ENCODE results near the gene SAPCD1. TPM values are rescaled to one million over a fixed set of nuclear protein-coding genes. Genes with fewer than 3 reads are reported as not detected.
"Not testable (repeated sequence)": the region's sequence is repeated elsewhere in the genome, so short reads cannot be mapped to it uniquely, and the experiment has no call there.

SAPCD1 gene
- polyA plus RNA-seq, 12 donors = 1.6 to 10.7 (median 2.4) TPM; not detected in 2

DNA sequence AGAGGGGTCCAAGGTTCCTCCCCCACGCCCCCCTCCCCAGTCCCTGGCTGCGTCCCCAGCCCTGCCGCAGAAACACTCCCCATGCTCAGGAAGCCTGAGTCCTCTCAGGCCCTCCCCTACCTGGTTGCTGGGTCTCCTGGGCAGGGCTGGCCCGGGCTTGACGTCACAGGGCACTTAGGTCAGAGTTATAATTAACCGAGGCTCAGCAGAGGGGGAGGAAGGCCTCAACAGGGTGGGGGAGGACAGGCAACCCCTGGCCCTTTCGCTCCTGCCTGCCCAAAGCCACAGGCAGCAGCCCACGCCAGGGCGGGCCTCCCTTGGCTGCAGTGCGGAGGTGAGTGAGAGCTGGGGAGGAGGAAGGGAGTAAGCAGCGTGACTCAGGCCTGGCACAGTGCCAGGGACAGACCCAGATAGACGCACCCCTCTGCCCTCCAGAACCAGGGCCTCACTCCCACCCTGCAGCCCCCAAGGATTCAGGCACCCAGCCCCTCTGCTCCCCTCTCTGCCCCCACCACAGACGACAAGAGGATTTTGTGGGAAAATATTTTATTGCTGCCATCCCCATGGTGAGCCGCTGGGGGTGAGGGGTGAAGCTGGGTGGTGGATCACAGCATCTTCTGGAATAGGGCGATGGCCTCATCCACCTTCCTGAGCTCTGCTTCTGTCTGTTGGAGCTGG lies 14.7 kb downstream of the SAPCD1 start, which contains the start of gene VWA7:
TSS of gene VWA7 (minus strand) at position 340 of the 678 bp plus-strand sequence. CDS start 549 bp downstream, outside the sequence.
- DNase-seq = no peak

DNA sequence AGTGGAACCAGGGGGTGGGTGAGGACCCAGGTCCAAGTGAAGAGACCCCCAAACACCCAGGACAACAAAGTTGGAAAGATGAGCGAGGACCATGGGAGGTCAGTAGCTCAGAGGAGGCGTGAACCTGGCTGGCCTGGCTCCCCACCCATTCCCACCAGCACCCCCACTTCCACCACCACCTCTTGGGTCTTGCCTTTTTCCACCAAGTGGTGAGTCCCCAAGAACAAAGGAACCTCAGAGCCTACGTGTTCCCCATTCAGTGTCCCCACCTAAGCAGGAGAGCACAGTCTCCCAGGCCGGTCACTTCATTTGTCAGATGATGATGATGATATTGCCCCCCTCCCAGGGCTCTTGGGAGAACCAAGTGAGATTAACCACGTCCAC lies 15.2 kb downstream of the SAPCD1 start:
- DNase-seq = no peak

DNA sequence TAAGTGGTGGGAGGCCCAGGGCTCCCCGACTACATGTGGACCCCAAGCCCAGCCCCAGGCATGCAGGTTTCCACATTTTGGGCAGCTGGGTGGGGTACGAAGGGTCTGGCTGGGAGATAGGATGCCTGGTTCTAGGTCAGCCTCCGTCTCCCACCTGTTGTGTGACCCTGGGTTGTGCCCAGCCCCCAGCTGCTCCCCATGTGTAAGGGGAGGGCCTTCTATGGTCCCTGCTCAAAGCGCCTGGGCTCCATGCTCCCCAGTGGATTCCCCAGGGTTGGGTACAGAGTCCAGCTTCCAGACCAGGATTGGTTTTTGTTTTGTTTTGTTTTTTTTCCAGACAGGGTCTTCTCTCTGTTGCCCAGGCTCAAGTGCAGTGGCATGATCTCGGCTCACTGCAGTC lies 15.7 kb downstream of the SAPCD1 start:
- DNase-seq = no peak

DNA sequence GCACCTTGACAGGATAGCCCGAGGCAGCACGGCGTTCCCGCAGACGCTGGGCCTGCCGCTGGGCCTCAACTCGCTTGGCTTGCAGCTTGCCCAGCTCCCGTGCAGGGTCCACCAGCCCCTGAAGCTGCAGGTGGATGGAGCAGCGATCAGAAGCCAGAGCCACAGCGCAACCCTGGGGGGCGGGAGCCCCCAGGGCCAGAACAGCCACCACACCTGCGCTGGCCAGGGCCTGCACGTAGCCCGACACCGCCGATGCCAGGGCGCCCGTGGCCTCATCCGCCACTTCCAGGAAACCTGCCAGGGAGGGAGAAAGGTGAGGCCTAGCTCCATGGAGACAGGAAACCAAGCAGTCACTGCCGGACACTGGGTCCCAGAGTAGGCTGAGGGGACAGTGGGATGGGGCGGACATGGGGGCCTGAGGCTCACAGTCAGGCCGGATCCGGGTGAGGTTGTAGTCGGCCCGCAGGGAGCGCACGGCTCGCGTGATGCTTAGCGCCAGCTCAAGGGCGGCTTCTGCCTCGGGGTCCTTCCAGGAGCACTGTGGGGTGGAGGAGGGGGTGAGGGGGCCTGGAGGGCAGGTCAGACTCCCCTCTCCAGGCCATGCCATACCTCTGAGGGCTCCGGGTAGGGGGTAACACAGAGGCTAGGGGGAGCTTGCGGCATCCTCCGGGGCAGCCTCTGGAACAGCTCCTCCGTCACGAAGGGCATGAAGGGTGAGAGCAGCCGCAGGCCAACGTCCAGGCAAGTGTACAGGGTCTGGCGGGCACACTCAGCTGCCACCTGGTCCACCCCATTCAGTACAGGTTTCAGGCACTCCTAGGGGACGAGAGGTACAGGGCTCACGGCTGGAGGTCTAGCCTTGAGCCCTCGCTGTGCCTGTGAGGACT lies 16.8 kb downstream of the SAPCD1 start:
- no peak for DNase-seq

DNA sequence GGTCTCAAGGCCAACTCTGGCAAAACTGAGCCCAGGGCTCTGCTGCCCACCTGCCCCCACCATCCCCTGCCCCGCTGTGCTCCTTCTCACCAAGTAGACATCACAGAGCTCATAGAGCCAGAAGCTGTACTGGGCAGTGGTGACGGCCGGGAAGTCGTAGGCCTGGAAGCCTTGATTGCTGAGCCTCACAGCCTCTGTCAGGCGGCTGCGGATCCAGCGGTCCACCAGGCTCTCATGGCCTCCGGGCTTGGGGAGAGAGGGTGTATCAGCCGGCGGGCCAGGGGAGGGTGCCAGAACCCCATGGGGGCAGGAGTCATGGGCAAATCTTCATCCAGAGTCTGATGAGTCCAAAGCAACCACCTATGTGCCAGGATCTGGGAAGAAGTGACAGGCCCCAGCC lies 17.5 kb downstream of the SAPCD1 start:
- DNase-seq = no peak

DNA sequence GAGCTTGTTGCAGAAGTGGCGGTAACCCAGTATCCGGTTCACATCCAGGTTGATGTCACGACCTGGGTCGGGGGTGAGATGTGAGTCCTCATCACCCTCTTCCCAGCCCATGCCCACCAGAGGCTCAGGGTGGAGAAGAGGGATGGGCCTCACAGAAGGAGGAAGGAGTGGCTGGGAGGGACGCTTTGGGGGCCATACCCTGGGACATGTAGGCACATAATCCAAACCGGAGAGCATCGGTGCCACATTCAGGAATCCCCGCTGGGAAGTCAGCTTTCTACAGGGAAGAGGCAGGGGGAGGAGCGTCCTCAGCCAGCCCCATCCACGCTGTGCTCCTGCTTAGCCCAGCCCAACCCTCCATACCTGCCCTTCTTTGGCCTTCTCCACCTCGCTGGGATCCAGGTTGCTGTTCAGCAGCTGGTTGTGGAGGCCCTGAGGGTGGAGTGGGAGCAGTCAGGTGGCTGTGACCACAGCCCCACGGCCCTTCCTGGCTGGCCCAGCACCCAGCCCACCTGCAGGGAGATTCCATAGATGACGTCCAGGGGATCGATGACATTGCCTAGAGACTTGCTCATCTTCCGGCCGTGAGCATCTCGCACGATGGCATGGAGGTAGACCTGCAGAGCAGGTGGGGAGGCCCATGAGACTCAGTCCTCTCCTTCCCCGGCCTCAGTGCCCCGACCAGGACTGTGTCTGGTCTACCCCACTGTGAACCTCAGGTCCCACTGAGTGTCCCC lies 18.2 kb downstream of the SAPCD1 start:
- DNase-seq = no peak

DNA sequence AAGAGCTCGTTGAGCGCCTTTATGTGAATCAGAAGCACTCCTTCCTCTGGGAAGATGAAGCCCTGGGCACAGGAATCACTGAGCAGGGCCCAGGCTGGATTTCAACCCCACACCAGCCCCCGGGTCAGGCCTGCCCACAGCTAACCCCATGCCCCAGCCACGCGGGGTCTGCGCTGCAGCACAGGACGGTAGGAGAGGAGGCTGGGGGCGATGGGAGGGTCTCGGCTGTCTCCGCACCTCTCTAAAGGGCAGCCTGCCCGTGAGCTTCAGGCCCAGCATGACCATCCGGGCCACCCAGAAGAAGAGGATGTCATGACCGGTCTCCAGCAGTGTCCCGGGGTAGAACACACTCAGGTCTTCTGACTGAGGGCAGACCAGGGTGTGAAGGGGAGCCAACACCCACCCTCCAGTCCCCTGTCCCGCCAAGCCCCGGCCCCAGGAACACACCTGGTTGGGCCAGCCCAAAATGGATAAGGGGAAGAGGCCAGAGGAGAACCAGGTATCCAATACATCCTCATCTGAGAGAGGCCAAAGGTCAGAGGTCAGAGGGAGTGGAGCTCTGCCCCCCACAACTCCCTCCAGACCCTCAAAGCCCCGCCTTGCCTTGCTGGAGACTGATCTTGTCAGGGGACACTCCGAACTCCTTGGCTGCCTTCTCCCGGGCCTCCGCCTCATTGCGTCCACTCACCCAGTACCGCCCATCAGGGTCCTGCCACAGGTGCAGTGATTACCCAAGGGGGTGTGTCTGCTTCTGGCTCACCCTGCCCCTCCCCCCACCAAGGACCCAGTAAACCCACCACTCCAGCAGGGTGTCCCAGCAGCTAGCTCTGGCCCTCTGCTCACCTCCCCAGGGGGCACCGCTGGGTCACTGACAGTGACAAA lies 19.0 kb downstream of the SAPCD1 start:
- DNase-seq = no peak

DNA sequence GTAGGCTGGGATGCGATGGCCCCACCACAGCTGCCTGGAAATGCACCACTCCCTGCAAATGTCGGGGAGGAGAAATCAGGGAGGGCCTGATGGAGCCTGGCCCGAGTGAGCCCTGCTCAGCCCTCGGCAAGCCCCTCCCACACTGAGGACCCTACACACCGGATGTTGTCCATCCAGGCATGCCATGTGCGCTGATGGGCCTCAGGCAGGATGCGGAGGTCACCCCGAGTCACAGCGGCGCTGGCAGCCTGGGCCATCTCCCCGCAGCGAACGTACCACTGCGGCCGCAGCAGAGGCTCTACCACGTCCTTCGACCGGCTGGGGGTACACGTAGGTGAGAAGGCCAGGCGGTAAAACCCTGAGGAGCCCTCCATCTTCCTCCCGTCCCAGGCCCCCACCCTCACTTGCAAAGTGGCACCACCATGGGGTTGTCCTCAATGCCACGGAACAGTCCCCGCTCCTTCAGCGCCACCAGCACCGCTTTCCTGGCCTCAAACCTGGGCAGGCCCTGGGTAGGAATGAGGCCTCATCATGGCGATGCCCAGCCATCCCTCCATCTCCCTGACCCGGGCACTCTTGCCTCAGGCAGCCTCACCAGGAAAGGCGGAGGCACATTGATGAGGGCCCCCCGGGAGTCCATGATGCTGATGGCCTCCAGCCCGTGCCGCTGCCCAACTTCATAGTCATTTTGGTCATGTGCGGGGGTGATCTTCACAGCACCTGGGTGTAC lies 19.8 kb downstream of the SAPCD1 start:
- DNase-seq = no peak

DNA sequence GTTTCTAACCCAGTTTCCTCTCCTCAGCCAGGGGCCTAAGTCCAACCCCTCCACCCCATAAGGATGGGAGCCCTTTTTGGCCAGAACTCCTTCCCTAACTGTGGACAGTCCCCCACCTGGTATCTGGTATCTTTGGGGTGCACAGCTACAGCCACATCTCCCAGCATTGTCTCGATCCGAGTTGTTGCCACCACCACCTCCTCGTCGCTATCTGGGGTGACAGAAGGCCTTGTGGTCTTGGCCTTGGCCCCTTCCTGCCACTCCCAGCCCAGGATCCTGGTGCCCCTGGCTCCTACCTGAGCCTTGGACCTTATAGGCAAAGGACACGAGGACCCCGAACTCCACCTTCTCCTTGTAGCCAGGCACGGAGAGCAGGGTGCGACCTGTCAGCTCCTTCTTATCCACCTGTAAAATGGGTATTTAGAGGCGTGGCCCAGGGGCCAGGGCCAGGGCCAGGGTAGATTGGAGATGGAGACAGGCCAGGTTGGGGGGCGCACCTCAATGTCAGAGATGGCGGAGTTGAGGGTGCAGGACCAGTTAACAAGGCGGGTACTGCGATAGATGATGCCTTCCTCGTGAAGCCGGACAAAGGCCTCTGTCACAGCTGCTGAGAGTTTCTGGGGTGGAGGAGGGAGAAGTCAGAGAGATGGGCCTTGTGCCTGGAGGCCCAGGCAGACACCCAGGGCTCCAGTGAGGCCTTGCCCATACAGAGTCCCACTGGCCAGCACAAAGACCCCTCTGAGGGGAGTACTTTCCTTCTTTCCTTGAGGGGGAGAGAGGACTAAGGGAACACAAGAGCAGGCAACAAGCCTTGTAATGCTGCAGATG lies 21.9 kb downstream of the SAPCD1 start:
- no peak for DNase-seq

DNA sequence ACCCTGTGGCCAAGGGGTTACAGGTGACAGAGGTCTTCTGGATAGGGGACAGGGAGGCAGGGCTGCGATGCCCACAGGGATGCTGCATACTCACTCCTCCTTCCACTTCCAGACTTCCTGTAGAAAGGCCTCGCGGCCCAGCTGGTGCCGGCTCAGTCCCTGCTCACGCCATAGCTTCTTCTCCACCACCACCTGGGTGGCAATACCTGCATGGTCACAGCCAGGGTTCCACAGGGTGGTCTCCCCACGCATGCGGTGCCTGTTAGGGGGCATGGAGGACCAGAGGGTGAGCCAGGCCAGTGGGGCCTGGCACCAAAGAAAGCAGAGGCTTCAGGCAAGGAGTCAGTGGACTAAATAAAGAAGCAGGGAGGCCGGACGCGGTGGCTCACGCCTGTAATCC lies 23.0 kb downstream of the SAPCD1 start:
- no peak for DNase-seq

DNA sequence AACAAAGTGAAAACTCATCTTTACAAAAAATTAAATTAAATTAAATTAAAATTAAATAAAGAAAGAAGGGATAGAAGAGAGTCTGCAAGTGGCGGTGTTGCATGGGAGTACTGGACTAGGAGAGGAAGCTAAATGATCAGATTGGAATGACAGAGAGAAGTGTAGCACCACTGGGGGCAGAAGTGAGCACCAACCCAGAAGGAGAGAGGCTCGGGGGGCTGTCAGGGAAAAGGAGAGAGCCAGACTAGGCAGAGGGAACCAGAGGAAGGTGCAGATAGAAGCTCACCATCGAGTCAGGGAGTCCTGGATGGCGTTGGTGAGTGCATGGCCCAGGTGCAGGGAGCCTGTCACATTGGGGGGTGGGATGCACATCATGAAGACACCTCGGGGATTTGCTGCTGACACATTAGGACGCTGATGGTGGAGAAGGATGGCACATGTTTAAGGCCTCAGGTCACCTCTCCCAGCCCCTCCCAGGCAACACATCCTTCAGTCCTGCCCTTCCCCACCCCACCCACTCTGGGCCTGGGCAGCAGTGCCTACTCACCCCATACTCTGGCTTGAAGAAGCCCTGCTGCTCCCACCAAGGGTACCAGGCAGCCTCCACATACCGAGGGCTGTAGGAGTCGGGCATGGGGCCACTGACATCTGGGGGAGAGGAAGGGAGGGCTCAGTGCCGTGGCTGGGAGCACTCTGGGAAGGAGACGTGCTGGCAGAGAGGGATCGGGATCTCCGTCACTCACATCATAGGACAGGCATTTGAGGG lies 29.1 kb downstream of the SAPCD1 start:
- DNase-seq = peak; percentile 46

DNA sequence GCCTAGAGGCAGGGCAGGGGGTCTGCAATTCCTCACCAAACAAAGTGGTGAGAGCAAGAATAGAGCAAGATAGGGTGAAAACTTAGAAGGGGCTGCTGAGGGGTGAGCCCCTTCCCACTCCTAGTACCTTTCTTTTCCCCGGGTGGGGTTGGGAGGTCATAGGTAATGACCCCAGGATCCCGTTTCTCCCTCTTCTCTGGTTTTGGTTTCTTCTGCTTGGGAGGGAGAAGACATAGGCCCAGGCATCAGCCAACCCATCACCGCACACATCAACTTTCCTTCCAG lies 29.6 kb downstream of the SAPCD1 start:
- no peak for DNase-seq

DNA sequence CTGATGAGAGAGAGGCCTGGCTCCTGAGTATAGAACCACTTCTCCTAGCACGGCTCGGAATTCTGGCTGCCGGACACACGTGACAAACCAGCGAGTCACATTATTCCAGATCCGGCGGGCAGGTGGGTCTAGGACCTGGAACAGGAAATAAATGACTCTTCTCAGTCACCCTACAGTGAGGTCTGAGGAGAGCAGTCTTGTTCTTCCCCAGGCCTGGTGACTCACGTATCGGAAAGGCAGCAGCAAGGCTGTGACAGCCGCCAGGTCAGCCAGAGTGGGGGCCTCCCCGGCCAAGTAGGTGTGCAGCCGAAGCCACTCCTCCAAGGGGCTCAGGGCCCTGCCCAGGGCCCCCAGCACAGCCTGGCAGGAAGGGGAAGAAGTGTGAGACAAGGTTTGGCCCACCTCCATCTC lies 30.3 kb downstream of the SAPCD1 start:
- DNase-seq = no peak

DNA sequence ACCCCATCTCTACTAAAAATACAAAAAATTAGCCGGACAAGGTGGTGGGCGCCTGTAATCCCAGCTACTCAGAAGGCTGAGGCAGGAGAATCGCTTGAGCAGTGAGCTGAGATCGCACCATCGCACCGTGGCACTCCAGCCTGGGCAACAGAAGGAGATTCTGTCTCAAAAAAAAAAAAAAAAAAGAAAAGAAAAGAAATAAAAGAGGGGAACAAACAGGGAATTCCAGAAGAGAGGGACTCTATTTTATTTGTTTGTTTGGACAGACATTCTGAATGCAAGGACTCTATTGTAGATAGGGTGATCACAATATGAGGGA lies 31.4 kb downstream of the SAPCD1 start:
- DNase-seq = not testable (repeated sequence)

DNA sequence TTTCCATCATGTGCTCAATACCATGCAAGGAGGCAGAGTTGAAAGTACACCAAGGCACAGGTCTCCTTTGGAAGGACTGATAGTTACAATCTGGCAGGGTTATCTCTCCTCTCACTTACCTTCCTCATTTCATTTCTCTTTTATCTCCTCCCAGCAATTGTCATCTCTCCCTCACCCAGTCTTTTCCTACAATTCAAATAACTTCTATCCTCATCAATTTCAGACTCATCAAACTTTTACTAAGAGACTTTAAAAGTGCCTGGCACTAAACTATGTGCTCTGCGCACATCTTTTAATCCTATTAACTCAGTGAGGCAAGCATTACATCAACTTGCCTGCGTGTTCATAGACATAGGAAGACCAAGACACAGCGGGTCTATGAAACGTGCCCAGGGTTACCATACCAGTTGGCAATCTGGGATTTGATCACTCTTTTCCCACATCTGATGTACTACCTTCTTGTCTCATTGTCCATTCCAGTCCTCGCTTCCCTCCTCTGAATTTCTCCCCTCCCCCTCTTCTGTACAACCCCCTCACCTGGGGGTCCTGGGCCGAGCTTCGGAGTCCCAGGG lies 31.9 kb downstream of the SAPCD1 start:
- DNase-seq = peak; percentile 17

DNA sequence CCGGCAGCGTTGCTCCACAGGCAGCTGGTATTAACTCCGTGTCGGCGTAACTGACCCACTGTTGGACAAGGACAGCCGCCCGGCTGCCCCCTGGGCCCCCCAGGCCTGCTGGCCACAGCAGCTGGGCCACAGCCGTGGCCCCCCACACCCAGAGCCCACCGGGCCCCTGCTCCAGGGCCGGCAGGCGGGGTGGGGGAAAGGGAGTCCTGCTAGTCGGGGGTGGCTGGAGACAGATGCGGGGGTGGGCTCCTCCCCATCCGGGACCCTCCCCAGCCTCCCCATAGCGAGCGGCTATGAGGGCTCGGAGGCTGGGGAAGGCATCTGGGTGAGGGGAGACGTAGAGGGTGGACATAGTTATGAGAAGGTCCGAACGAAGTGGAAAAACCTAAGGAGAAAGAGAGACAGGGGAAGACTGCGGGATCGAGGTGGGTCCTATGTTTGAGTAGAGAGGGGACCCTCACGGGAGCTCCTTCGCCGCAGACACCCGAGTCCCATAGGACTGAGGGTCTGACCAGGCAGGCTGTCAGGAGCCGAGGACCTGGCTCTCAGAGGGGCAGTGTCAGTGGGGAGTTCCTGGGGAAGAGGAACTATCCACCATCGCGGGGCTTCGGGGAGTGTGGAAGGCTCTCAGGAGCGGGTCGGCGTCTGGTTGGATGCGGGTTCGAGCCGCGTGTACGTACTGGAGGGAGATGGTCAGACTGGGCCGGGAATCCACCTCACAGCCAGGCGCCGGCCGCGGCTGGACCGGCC lies 32.6 kb downstream of the SAPCD1 start:
- DNase-seq = peak; percentile 19

DNA sequence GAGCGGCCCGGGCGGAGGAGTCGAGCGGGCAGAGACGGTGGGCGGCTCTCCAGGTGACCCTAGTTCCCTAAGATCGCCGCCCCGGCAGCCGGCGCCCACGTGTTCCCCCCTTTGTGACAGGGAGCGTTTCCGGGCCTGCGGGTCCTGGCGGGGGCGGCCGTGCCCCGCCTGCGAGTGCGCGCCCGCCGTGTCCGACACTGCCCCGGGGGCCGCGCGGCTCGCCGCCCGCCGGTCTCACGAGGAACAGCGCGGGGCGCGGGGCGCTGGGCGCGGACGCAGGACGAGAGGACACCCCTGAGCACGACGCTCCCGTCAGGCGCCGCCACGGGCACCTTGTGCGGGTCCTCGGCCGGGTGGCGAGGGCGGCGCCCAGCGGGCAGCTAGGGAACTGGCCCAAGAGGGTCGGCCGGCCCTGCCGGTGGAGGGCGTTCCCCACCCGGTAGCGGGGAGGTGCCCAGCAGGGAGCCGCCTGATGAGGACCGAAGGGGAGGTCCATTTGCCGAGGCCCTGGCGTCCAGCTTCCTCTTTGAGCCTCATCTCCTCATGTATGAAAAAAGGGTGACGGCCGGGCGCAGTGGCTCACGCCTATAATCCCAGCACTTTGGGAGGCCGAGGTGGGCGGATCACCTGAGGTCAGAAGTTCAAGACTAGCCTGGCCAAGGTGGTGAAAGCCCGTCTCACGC lies 33.3 kb downstream of the SAPCD1 start, which contains the start of gene VARS1:
TSS of gene VARS1 (minus strand) at position 137 of the 683 bp plus-strand sequence. CDS start 535 bp downstream, outside the sequence.
- peak; percentile 82 for DNase-seq

Measured in muscle of arm (tissue), 12 donors.